HEK293 (cell line): ENCODE data around the gene STK39.

Source experiments
- BCL11A ChIP-seq: fragments of 450-650 bp; formaldehyde crosslinking; IDR thresholded peaks from 2 replicates; pipeline ENCODE4 v1.5.1; 2016; ENCODE audit warnings: low read depth, missing biosample characterization, missing genetic modification characterization
- GFI1B ChIP-seq: fragments of 450-650 bp; formaldehyde crosslinking; IDR thresholded peaks from 2 replicates; pipeline ENCODE4 v1.5.1; 2016; ENCODE audit warnings: missing biosample characterization, missing genetic modification characterization
- GLI4 ChIP-seq: fragments of 450-650 bp; formaldehyde crosslinking; IDR thresholded peaks from 2 replicates; pipeline ENCODE4 v1.5.1; 2016; ENCODE audit warnings: missing biosample characterization, missing genetic modification characterization
- GLIS2 ChIP-seq: fragments of 450-650 bp; formaldehyde crosslinking; IDR thresholded peaks from 2 replicates; pipeline ENCODE4 v1.5.1; 2016; ENCODE audit warnings: missing biosample characterization, missing genetic modification characterization
- INSM2 ChIP-seq: fragments of 450-650 bp; formaldehyde crosslinking; IDR thresholded peaks from 2 replicates; pipeline ENCODE4 v1.5.1; 2016; ENCODE audit warnings: missing biosample characterization, missing genetic modification characterization
- MEIS1 ChIP-seq: sonication (generic); formaldehyde crosslinking; IDR thresholded peaks from 2 replicates; pipeline ENCODE4 v1.8.1; 2022; ENCODE audit warnings: missing genetic modification reagents, mild to moderate bottlenecking, borderline replicate concordance
- PBX3 ChIP-seq: sonication (generic); formaldehyde crosslinking; IDR thresholded peaks from 2 replicates; pipeline ENCODE4 v1.8.1; 2022; ENCODE audit warnings: mild to moderate bottlenecking, moderate library complexity, missing genetic modification reagents
- SCRT2 ChIP-seq: fragments of 450-650 bp; formaldehyde crosslinking; IDR thresholded peaks from 2 replicates; pipeline ENCODE4 v1.5.1; 2016; ENCODE audit warnings: missing biosample characterization, missing genetic modification characterization
- SETDB1 ChIP-seq: IDR thresholded peaks from one replicate; pipeline ENCODE4 v1.6.1; 2017; ENCODE audit warnings: mild to moderate bottlenecking, low read length, moderate library complexity, mixed read lengths; ENCODE audit not compliant: insufficient read length
- SP7 ChIP-seq: fragments of 450-650 bp; formaldehyde crosslinking; IDR thresholded peaks from 2 replicates; pipeline ENCODE4 v1.5.1; 2016; ENCODE audit warnings: missing biosample characterization, missing genetic modification characterization
- WT1 ChIP-seq: fragments of 450-650 bp; formaldehyde crosslinking; IDR thresholded peaks from 2 replicates; pipeline ENCODE4 v1.5.1; 2016; ENCODE audit warnings: missing biosample characterization, missing genetic modification characterization
- ZBTB1 ChIP-seq: fragments of 450-650 bp; formaldehyde crosslinking; IDR thresholded peaks from 2 replicates; pipeline ENCODE4 v1.5.1; 2016; ENCODE audit warnings: missing biosample characterization, missing genetic modification characterization
- ZFP69B ChIP-seq: fragments of 450-650 bp; formaldehyde crosslinking; IDR thresholded peaks from 2 replicates; pipeline ENCODE4 v1.5.1; 2016; ENCODE audit warnings: missing biosample characterization, missing genetic modification characterization
- ZNF132 ChIP-seq: fragments of 450-650 bp; formaldehyde crosslinking; IDR thresholded peaks from 2 replicates; pipeline ENCODE4 v1.5.1; 2017; ENCODE audit warnings: missing biosample characterization, missing genetic modification characterization, borderline replicate concordance
- ZNF148 ChIP-seq: fragments of 450-650 bp; formaldehyde crosslinking; IDR thresholded peaks from 2 replicates; pipeline ENCODE4 v1.5.0; 2017; ENCODE audit warnings: missing biosample characterization, missing genetic modification characterization, borderline replicate concordance
- ZNF202 ChIP-seq: fragments of 450-650 bp; formaldehyde crosslinking; IDR thresholded peaks from 2 replicates; pipeline ENCODE4 v1.5.1; 2016; ENCODE audit warnings: missing biosample characterization, missing genetic modification characterization, borderline replicate concordance
- ZNF223 ChIP-seq: fragments of 450-650 bp; formaldehyde crosslinking; IDR thresholded peaks from 2 replicates; pipeline ENCODE4 v1.5.1; 2016; ENCODE audit warnings: missing biosample characterization, missing genetic modification characterization
- ZNF274 ChIP-seq, 2 experiments: fragments of 200-500 bp in 1 of 2; fragments of 450-650 bp in 1 of 2; sonication (Bioruptor generic) in 1 of 2; formaldehyde crosslinking in 1 of 2; IDR thresholded peaks; 2 replicates each; pipeline versions ENCODE4 v1.5.1 to v1.6.1; 2014 to 2016; ENCODE audit warnings: borderline replicate concordance in 1 of 2, inconsistent platforms in 1 of 2, low read length in 1 of 2, missing biosample characterization in 1 of 2, missing genetic modification characterization in 1 of 2
- ZNF311 ChIP-seq: fragments of 450-650 bp; formaldehyde crosslinking; IDR thresholded peaks from 2 replicates; pipeline ENCODE4 v1.5.1; 2017; ENCODE audit warnings: missing biosample characterization, missing genetic modification characterization, borderline replicate concordance
- ZNF324 ChIP-seq: fragments of 450-650 bp; formaldehyde crosslinking; IDR thresholded peaks from 2 replicates; pipeline ENCODE4 v1.5.1; 2016; ENCODE audit warnings: missing biosample characterization, missing genetic modification characterization
- ZNF335 ChIP-seq: fragments of 450-650 bp; formaldehyde crosslinking; conservative IDR thresholded peaks from 2 replicates; pipeline ENCODE4 v1.5.1; 2016; ENCODE audit warnings: missing biosample characterization, missing genetic modification characterization
- ZNF449 ChIP-seq: fragments of 450-650 bp; formaldehyde crosslinking; IDR thresholded peaks from 2 replicates; pipeline ENCODE4 v1.5.1; 2017; ENCODE audit warnings: missing biosample characterization, mild to moderate bottlenecking, missing genetic modification characterization, moderate library complexity
- ZNF473 ChIP-seq: fragments of 450-650 bp; formaldehyde crosslinking; IDR thresholded peaks from 2 replicates; pipeline ENCODE4 v1.5.1; 2017; ENCODE audit warnings: missing biosample characterization, missing genetic modification characterization
- ZNF529 ChIP-seq: fragments of 450-650 bp; formaldehyde crosslinking; IDR thresholded peaks from 2 replicates; pipeline ENCODE4 v1.5.1; 2017; ENCODE audit warnings: missing genetic modification characterization, missing biosample characterization; ENCODE audit not compliant: insufficient replicate concordance
- ZNF639 ChIP-seq: fragments of 450-650 bp; formaldehyde crosslinking; IDR thresholded peaks from 2 replicates; pipeline ENCODE4 v1.5.1; 2016; ENCODE audit warnings: missing biosample characterization, missing genetic modification characterization
- ZNF664 ChIP-seq: fragments of 450-650 bp; formaldehyde crosslinking; IDR thresholded peaks from 2 replicates; pipeline ENCODE4 v1.5.1; 2016; ENCODE audit warnings: missing biosample characterization, missing genetic modification characterization
- ZNF785 ChIP-seq: fragments of 450-650 bp; formaldehyde crosslinking; IDR thresholded peaks from 2 replicates; pipeline ENCODE4 v1.5.1; 2016; ENCODE audit warnings: missing biosample characterization, missing genetic modification characterization
- ZSCAN5A ChIP-seq: fragments of 450-650 bp; formaldehyde crosslinking; IDR thresholded peaks from 2 replicates; pipeline ENCODE4 v1.5.1; 2016; ENCODE audit warnings: missing biosample characterization, missing genetic modification characterization

STK39 gene

GRCh38 chr2:168278424-168278888 is 31.1 kb upstream of the STK39 start (continued):
- TF ChIP-seq BCL11A: peak; percentile 36; the same call in 1 of the 2 replicates
- peak; percentile 96 for TF ChIP-seq SP7
- TF ChIP-seq SCRT2 (tag by site-specific recombination): no peak
- no peak for TF ChIP-seq ZNF664 (tag by site-specific recombination)
- TF ChIP-seq WT1: no peak
- TF ChIP-seq ZNF148 (tag by site-specific recombination): 0 out of 2 replicates have a peak, but pooled peaks have one; percentile 30
- no peak for TF ChIP-seq ZBTB1 (tag by site-specific recombination)
- TF ChIP-seq ZNF202 (tag by site-specific recombination): no peak
- no peak for TF ChIP-seq ZFP69B (tag by site-specific recombination)
- TF ChIP-seq ZNF132: no peak
- TF ChIP-seq ZNF785 (tag by site-specific recombination): no peak
- TF ChIP-seq ZNF311: no peak
- no peak for TF ChIP-seq ZNF473
- TF ChIP-seq ZNF639 (tag by site-specific recombination): no peak
- no peak for TF ChIP-seq MEIS1
- no peak for TF ChIP-seq ZNF449
- no peak for TF ChIP-seq ZNF529
- TF ChIP-seq INSM2: no peak
- TF ChIP-seq GLIS2 (tag by site-specific recombination): no peak; the same call in 1 of the 2 replicates
- no peak for TF ChIP-seq ZNF223 (tag by site-specific recombination)
- TF ChIP-seq ZNF324 (tag by site-specific recombination): no peak
- no peak for TF ChIP-seq ZNF274 (IDR thresholded peaks at IDR 0.05; ENCODE audit: low read length)
- no peak for TF ChIP-seq ZNF274 (tag by site-specific recombination; IDR thresholded peaks at IDR 0.05; ENCODE audit: borderline replicate concordance)
- peak; percentile 32 for TF ChIP-seq SETDB1
- no peak for TF ChIP-seq ZSCAN5A (tag by site-specific recombination)
- TF ChIP-seq ZNF335 (tag by site-specific recombination): no peak; the same call in 1 of the 2 replicates
- TF ChIP-seq GLI4 (tag by site-specific recombination): no peak
- no peak for TF ChIP-seq PBX3
- TF ChIP-seq GFI1B (tag by site-specific recombination): no peak
